Measurements from ENCODE around the gene PRPF40A.
"Not testable (repeated sequence)": the region's sequence is repeated elsewhere in the genome, so short reads cannot be mapped to it uniquely, and the experiment has no call there.

Gene PRPF40A

DNA sequence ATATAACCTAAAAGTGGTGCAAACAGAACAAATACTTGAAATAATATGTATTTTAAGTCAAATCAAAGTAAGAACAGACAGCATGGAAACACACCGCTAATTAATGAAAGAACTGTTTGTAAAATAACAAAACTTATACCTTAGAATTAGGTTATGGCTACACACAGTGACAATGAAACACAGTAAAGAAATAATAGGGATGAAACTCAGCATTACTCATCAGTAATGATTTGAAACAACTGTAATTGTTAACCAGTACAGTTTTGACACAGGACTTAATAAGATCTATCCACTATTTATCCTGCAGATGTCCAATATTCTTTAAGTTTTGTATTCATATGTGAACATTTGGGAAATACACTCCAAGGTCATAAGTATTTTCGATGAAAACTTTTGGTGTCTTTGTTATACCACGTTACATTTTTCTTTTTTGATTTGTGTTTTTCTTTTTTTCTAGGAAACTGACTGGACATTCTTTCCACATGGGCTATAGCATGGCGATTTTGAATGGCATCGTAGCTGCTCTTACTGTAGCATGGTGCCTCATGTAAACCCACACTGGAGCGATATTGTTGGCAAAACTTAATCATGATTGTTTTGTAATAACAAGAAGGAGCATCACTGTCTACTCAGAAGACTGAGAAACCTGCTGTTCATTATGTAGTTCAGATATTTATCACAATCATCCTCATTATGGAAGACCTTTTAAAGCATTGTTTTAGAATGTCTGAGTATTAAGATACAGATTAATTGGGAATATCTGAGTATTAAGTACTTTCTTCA is 42.2 kb upstream of the PRPF40A start:
- 100% methylated on average over 2 of the region's 6 CpGs for WGBS (ENCODE audit: insufficient coverage)
- H3K27ac ChIP-seq (ENCODE audit: insufficient read depth in 1 of 2, low read depth in 1 of 2, low read length in 2 of 2, poor library complexity in 1 of 2, severe bottlenecking in 2 of 2): no peak overlapping the region
- DNase-seq: no peak
- POLR2A ChIA-PET: no interaction called here
- peaks cover 3 to 31% (median 21%) of the 10 kb centered on the region in 4 experiments for H3K36me3 ChIP-seq (ENCODE audit: control insufficient read depth in 4 of 4, insufficient read depth in 4 of 4, low read length in 3 of 4)
- H3K4me1 ChIP-seq (ENCODE audit: control extremely low read depth in 1 of 4, control insufficient read depth in 4 of 4, insufficient read depth in 4 of 4, low read length in 3 of 4): no peaks in the 10 kb centered on the region
- CTCF ChIA-PET: no interaction called here
- H3K4me3 ChIP-seq (ENCODE audit: control insufficient read depth in 1 of 7, extremely low read depth in 1 of 7, insufficient read depth in 4 of 7, low read depth in 2 of 7, low read length in 6 of 7): no peak overlapping the region
- H3K27me3 ChIP-seq (replicated peaks in 2 of 5; ENCODE audit: control insufficient read depth in 4 of 5, insufficient read depth in 5 of 5, low read length in 4 of 5): no peaks in the 10 kb centered on the region
- peaks cover 0 to 2% (median 0%) of the 10 kb centered on the region in 5 experiments for H3K9me3 ChIP-seq (ENCODE audit: control extremely low read depth in 1 of 5, control insufficient read depth in 4 of 5, insufficient read depth in 2 of 5, low read depth in 1 of 5, low read length in 4 of 5)

DNA sequence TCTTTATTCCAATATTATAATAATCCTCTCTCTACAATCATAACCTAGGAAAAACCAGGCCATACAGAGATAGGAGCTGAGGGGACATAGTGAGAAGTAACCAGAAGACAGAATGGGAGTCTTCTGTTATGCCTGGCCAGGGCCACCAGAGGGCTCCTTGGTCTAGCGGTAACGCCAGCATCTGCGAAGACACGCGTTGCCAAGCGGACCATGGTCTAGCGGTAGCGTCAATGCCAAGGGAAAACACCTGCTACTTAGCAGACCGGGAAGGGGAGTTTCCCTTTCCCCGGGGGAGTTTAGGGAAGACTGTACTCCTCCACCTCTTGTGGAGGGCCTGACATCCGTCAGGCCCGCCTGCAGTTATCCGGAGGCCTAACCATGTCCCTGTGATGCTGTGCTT is 37.8 kb upstream of the PRPF40A start:
- H3K4me1 ChIP-seq (ENCODE audit: control extremely low read depth in 1 of 4, control insufficient read depth in 4 of 4, insufficient read depth in 4 of 4, low read length in 3 of 4): no peaks in the 10 kb centered on the region
- WGBS (ENCODE audit: insufficient coverage): 98% methylated on average over 13 of the region's 13 CpGs
- H3K4me3 ChIP-seq (ENCODE audit: control insufficient read depth in 1 of 7, extremely low read depth in 1 of 7, insufficient read depth in 4 of 7, low read depth in 2 of 7, low read length in 6 of 7): no peak overlapping the region
- POLR2A ChIA-PET: no interaction called here
- H3K36me3 ChIP-seq (ENCODE audit: control insufficient read depth in 4 of 4, insufficient read depth in 4 of 4, low read length in 3 of 4): peaks cover 10 to 34% (median 29%) of the 10 kb centered on the region in 4 experiments
- H3K27me3 ChIP-seq (replicated peaks in 2 of 5; ENCODE audit: control insufficient read depth in 4 of 5, insufficient read depth in 5 of 5, low read length in 4 of 5): no peaks in the 10 kb centered on the region
- CTCF ChIA-PET: no interaction called here
- peaks cover 0 to 4% (median 0%) of the 10 kb centered on the region in 5 experiments for H3K9me3 ChIP-seq (ENCODE audit: control extremely low read depth in 1 of 5, control insufficient read depth in 4 of 5, insufficient read depth in 2 of 5, low read depth in 1 of 5, low read length in 4 of 5)
- H3K27ac ChIP-seq (ENCODE audit: insufficient read depth in 1 of 2, low read depth in 1 of 2, low read length in 2 of 2, poor library complexity in 1 of 2, severe bottlenecking in 2 of 2): no peak overlapping the region
- DNase-seq: peak in 1 of 3 donors; percentile 2

DNA sequence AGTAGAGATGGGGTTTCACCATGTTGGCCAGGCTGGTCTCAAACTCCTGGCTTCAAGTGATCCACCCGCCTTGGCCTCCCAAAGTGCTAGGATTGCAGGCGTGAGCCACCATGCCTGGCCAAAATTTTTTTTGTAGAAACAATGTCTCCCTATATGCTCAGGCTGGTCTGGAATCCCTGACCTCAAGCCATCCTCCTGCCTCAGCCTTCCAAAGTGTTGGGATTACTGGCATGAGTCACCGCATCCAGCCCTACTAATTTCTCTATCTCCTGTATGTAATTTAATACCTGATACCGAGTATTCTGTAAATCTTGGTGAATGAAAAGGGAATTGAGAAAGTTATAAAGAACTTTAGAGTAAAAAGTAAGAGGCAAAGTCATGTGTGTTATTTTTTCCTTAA is 30.5 kb upstream of the PRPF40A start:
- H3K27ac ChIP-seq (ENCODE audit: insufficient read depth in 1 of 2, low read depth in 1 of 2, low read length in 2 of 2, poor library complexity in 1 of 2, severe bottlenecking in 2 of 2); POLR2A ChIA-PET; DNase-seq; H3K4me3 ChIP-seq (ENCODE audit: control insufficient read depth in 1 of 7, extremely low read depth in 1 of 7, insufficient read depth in 4 of 7, low read depth in 2 of 7, low read length in 6 of 7); H3K9me3 ChIP-seq (ENCODE audit: control extremely low read depth in 1 of 5, control insufficient read depth in 4 of 5, insufficient read depth in 2 of 5, low read depth in 1 of 5, low read length in 4 of 5); H3K27me3 ChIP-seq (replicated peaks in 2 of 5; ENCODE audit: control insufficient read depth in 4 of 5, insufficient read depth in 5 of 5, low read length in 4 of 5); H3K4me1 ChIP-seq (ENCODE audit: control extremely low read depth in 1 of 4, control insufficient read depth in 4 of 4, insufficient read depth in 4 of 4, low read length in 3 of 4): not testable (repeated sequence)
- 100% methylated on average over 2 of the region's 4 CpGs for WGBS (ENCODE audit: insufficient coverage)
- peaks cover 10 to 28% (median 17%) of the 10 kb centered on the region in 4 experiments for H3K36me3 ChIP-seq (ENCODE audit: control insufficient read depth in 4 of 4, insufficient read depth in 4 of 4, low read length in 3 of 4)
- CTCF ChIA-PET: interaction anchor here (1.8 kb wide), 1 partner anchor 19 kb away, joined by 4 read pairs; no protein-coding TSS in a partner anchor

DNA sequence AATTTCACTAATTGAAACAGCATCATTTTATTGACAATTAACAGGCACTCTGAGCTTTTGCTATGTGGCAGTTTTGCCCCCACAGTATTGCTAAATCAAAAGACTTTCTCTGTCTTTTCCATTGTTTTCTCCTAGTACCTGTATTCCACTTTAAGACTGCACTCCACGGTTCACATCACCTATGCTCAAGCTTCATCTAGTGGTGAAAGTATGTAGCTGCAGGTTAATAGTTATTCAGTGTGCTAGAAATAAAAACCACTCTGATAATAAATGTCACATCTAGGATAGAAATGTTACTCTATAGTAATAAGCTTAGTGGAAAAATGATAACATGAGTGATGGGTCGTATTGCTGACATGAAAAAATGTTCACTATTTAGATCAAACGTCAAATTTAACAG is 25.7 kb upstream of the PRPF40A start:
- DNase-seq: peak in 1 of 3 donors; percentile 21
- H3K36me3 ChIP-seq (ENCODE audit: control insufficient read depth in 4 of 4, insufficient read depth in 4 of 4, low read length in 3 of 4): peaks cover 0 to 24% (median 16%) of the 10 kb centered on the region in 4 experiments
- no peaks in the 10 kb centered on the region for H3K27me3 ChIP-seq (replicated peaks in 2 of 5; ENCODE audit: control insufficient read depth in 4 of 5, insufficient read depth in 5 of 5, low read length in 4 of 5)
- ChIA-PET CTCF (interaction anchor here (0.8 to 2.6 kb wide), 10 partner anchors 10 to 757 kb away, joined by 3 to 11 read pairs (median 3); partner anchors contain the start of gene ARL6IP6), POLR2A (no interaction called here)
- H3K9me3 ChIP-seq (ENCODE audit: control extremely low read depth in 1 of 5, control insufficient read depth in 4 of 5, insufficient read depth in 2 of 5, low read depth in 1 of 5, low read length in 4 of 5): peaks cover 0 to 3% (median 0%) of the 10 kb centered on the region in 5 experiments
- H3K27ac ChIP-seq (ENCODE audit: insufficient read depth in 1 of 2, low read depth in 1 of 2, low read length in 2 of 2, poor library complexity in 1 of 2, severe bottlenecking in 2 of 2): no peak overlapping the region
- no peak overlapping the region for H3K4me3 ChIP-seq (ENCODE audit: control insufficient read depth in 1 of 7, extremely low read depth in 1 of 7, insufficient read depth in 4 of 7, low read depth in 2 of 7, low read length in 6 of 7)
- no peaks in the 10 kb centered on the region for H3K4me1 ChIP-seq (ENCODE audit: control extremely low read depth in 1 of 4, control insufficient read depth in 4 of 4, insufficient read depth in 4 of 4, low read length in 3 of 4)
- WGBS (ENCODE audit: insufficient coverage): no CpG with 5 or more reads among the region's 3 CpGs

DNA sequence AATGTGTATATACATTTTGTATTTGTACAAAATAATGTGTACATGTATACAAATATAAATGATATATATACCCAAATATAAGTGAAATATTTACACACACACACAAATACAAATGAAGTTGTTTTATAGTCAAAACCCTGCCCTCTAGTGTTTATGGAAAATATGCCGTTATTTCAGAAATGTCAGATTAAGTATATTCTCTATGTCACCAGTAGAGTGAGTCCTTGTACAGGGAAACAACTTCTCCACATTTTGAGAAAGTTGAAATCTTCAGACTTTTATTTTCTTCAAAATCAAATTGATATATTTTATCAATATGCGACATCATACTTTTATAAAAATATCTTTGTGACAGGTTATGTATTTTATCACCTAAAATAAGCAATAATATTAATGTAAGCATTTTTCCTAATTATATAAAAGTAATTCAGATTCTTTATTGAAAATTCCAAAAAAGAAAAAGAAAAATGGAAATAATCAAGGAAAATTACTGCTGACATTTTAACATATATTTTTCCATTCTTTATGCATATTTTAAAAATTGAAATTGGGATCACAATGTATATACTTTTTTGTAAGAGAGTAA is 23.6 kb upstream of the PRPF40A start:
- H3K27ac ChIP-seq (ENCODE audit: insufficient read depth in 1 of 2, low read depth in 1 of 2, low read length in 2 of 2, poor library complexity in 1 of 2, severe bottlenecking in 2 of 2): no peak overlapping the region
- POLR2A ChIA-PET: no interaction called here
- peak; percentile 67 to 80 (median 80) for DNase-seq
- H3K27me3 ChIP-seq (replicated peaks in 2 of 5; ENCODE audit: control insufficient read depth in 4 of 5, insufficient read depth in 5 of 5, low read length in 4 of 5): no peaks in the 10 kb centered on the region
- peaks cover 0 to 3% (median 0%) of the 10 kb centered on the region in 5 experiments for H3K9me3 ChIP-seq (ENCODE audit: control extremely low read depth in 1 of 5, control insufficient read depth in 4 of 5, insufficient read depth in 2 of 5, low read depth in 1 of 5, low read length in 4 of 5)
- CTCF ChIA-PET: interaction anchor here (1.0 kb wide), 1 partner anchor 11 kb away, joined by 5 read pairs; no protein-coding TSS in a partner anchor
- H3K4me3 ChIP-seq (ENCODE audit: control insufficient read depth in 1 of 7, extremely low read depth in 1 of 7, insufficient read depth in 4 of 7, low read depth in 2 of 7, low read length in 6 of 7): no peak overlapping the region
- no peaks in the 10 kb centered on the region for H3K4me1 ChIP-seq (ENCODE audit: control extremely low read depth in 1 of 4, control insufficient read depth in 4 of 4, insufficient read depth in 4 of 4, low read length in 3 of 4)
- H3K36me3 ChIP-seq (ENCODE audit: control insufficient read depth in 4 of 4, insufficient read depth in 4 of 4, low read length in 3 of 4): peaks cover 6 to 35% (median 24%) of the 10 kb centered on the region in 4 experiments
- WGBS (ENCODE audit: insufficient coverage): no CpG with 5 or more reads among the region's 2 CpGs

GRCh38 chr2:152739705-152740104 is 22.4 kb upstream of the PRPF40A start:
- no CpG with 5 or more reads among the region's 1 CpG for WGBS (ENCODE audit: insufficient coverage)
- CTCF ChIA-PET: interaction anchor here (1.0 kb wide), 1 partner anchor 10 kb away, joined by 5 read pairs; no protein-coding TSS in a partner anchor
- POLR2A ChIA-PET: not testable (repeated sequence)

DNA sequence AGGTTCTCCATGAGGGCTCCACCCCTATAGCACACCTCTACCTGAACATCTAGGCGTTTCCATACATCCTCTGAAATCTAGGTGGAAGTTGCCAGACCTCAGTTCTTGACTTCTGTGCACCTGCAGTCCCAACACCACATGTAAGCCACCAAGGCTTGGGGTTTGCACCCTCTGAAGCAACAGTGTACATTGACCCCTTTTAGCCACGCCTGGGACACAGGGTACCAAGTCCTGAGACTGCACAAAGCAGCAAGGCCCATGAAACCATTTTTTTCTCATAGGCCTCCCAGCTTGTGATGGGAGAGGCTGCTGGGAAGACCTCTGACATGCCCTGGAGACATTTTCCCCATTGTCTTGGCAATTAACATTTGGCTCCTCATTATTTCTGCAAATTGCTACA is 21.2 kb upstream of the PRPF40A start:
- WGBS (ENCODE audit: insufficient coverage): 100% methylated on average over 2 of the region's 2 CpGs
- Histone ChIP-seq H3K4me1 (ENCODE audit: control extremely low read depth in 1 of 4, control insufficient read depth in 4 of 4, insufficient read depth in 4 of 4, low read length in 3 of 4) (no peaks in the 10 kb centered on the region), H3K27me3 (replicated peaks in 2 of 5; ENCODE audit: control insufficient read depth in 4 of 5, insufficient read depth in 5 of 5, low read length in 4 of 5) (no peaks in the 10 kb centered on the region), H3K27ac (ENCODE audit: insufficient read depth in 1 of 2, low read depth in 1 of 2, low read length in 2 of 2, poor library complexity in 1 of 2, severe bottlenecking in 2 of 2) (no peak overlapping the region), H3K36me3 (ENCODE audit: control insufficient read depth in 4 of 4, insufficient read depth in 4 of 4, low read length in 3 of 4) (peaks cover 6 to 45% (median 28%) of the 10 kb centered on the region in 4 experiments), H3K4me3 (ENCODE audit: control insufficient read depth in 1 of 7, extremely low read depth in 1 of 7, insufficient read depth in 4 of 7, low read depth in 2 of 7, low read length in 6 of 7) (no peak overlapping the region), H3K9me3 (ENCODE audit: control extremely low read depth in 1 of 5, control insufficient read depth in 4 of 5, insufficient read depth in 2 of 5, low read depth in 1 of 5, low read length in 4 of 5) (peaks cover 0 to 3% (median 0%) of the 10 kb centered on the region in 5 experiments)
- no peak for DNase-seq
- ChIA-PET CTCF (interaction anchor here (1.1 kb wide), 2 partner anchors 9 to 15 kb away, joined by 3 to 4 read pairs; no protein-coding TSS in a partner anchor), POLR2A (no interaction called here)

More at GRCh38 chr2:152739705-152740104, 22.4 kb upstream of the PRPF40A start:
- peaks cover 6 to 45% (median 28%) of the 10 kb centered on the region in 4 experiments for H3K36me3 ChIP-seq (ENCODE audit: control insufficient read depth in 4 of 4, insufficient read depth in 4 of 4, low read length in 3 of 4)
- DNase-seq; H3K4me1 ChIP-seq (ENCODE audit: control extremely low read depth in 1 of 4, control insufficient read depth in 4 of 4, insufficient read depth in 4 of 4, low read length in 3 of 4); H3K9me3 ChIP-seq (ENCODE audit: control extremely low read depth in 1 of 5, control insufficient read depth in 4 of 5, insufficient read depth in 2 of 5, low read depth in 1 of 5, low read length in 4 of 5); H3K4me3 ChIP-seq (ENCODE audit: control insufficient read depth in 1 of 7, extremely low read depth in 1 of 7, insufficient read depth in 4 of 7, low read depth in 2 of 7, low read length in 6 of 7); H3K27ac ChIP-seq (ENCODE audit: insufficient read depth in 1 of 2, low read depth in 1 of 2, low read length in 2 of 2, poor library complexity in 1 of 2, severe bottlenecking in 2 of 2); H3K27me3 ChIP-seq (replicated peaks in 2 of 5; ENCODE audit: control insufficient read depth in 4 of 5, insufficient read depth in 5 of 5, low read length in 4 of 5): not testable (repeated sequence)

Data from common myeloid progenitor, CD34-positive (primary cell).